GM18508 (cell line): ENCODE measurements around the gene NTN1.

Source experiments
- ATAC-seq: cut with Tn5 transposase; IDR thresholded peaks from one replicate; pipeline ENCODE4 v1.9.1; 2021; ENCODE audit warnings: moderate number of reproducible peaks; ENCODE audit not compliant: insufficient read depth, unreplicated experiment

NTN1 gene

DNA sequence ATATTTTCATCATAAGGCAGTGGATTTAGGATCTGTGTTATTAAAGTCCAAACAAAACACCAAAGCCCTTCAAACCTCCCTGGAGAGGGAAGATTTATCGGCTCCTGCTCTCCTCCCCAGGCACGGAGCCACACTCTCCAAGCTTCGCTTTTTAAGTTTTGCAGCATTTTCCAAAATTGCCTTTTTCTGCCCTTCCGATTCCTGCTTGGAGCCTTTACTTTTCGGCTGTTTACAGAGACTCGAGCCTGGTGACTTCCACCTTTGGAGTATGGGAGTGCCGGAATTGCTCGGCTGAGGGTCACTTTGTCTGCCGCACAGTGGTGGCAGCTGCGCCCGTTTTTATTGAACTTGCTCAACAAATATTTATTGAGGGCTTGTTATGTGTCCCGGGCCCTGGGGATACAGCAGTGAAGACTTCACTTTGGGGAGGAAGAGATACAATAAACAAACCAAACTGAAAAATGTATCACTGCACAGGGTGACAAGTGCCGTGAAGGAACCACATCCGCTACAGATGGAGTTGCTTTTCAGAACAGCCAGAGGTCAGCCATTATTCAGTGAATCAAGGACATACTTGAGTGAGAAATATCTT lies 185.5 kb downstream of the NTN1 start:
- no peak for ATAC-seq

DNA sequence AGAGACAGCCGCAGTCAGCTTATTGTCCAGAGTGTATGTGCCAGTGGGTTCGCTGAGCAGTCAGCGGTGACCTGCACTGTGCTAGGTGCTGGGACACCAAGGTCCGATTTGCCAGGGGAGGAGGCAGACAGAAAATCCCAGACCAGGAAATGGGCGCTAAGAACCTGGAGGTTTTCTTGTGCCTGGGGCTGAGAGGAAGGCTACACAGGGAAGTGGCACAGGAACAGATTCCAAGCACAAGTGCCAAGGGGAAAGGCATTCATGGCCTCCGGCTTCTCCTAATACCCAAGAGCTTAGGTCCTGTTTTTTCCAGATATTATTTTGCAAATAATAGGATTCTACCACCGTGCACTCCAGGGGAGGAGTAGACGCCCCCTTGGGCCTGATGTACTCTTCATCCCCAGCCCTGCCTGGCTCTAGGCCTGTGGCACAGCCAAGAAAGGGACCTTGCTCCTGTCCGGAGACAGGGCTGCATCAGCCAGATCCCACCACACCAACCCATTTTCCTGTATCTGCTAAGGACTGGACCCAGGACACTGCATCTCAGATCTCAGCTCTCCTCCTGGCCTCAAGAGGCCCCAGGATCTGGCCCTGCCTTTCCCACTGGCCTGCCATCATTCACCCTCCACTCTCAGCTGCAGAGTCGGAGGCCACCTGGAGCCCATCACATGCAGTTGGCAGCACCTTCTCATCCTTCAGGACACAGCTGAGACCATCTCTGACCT lies 187.2 kb downstream of the NTN1 start:
- ATAC-seq, result no peak

DNA sequence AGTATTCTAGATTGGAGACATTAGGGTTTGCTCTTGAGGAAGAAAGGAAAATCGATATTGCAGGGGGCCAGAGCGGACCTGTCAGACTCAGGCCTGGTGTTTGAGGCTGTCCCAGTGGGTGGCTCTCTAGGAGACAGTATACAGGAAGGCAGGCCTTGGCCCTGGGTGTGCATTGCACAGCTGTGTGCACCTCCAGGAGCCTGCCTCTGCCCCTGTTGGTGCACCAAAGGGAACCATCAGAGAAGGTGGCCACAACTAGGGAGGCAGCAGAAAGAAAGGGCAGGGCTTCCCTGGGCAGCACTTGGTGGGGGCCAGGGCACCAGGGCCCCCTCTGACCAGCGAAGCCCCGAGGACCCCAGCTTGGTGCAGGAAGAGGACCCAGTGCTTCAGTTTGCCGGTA lies 188.0 kb downstream of the NTN1 start:
- no peak for ATAC-seq

- no peak for ATAC-seq
Measured at GRCh38 chr17:9209781-9210370, 188.6 kb downstream of the NTN1 start.

- no peak for ATAC-seq
Measured at GRCh38 chr17:9211133-9211765, 189.9 kb downstream of the NTN1 start.

GRCh38 chr17:9212376-9213302 lies 191.3 kb downstream of the NTN1 start:
- ATAC-seq, result no peak

DNA sequence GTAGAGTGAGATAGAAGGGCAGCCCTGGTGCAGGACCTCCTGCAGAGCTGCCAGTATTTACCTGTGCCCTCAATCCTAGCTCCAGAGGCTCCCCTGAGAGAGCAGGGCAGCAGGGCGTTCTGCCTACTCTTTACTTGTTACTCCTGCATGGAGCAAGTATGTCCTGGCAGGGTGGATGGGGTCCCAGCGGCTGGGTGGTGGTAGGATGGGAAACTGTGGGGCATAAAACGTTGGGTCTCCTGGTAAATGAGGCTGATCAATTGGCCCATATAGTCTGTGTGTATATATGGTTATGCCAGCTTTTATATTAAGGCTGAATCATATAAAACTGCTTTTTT lies 192.0 kb downstream of the NTN1 start:
- ATAC-seq, result no peak

- no peak for ATAC-seq
Measured at GRCh38 chr17:9215465-9215864, 194.2 kb downstream of the NTN1 start.

- no peak for ATAC-seq
Measured at GRCh38 chr17:9217151-9218056, 196.1 kb downstream of the NTN1 start.

- no peak for ATAC-seq
Measured at GRCh38 chr17:9218064-9218635, 196.8 kb downstream of the NTN1 start.

DNA sequence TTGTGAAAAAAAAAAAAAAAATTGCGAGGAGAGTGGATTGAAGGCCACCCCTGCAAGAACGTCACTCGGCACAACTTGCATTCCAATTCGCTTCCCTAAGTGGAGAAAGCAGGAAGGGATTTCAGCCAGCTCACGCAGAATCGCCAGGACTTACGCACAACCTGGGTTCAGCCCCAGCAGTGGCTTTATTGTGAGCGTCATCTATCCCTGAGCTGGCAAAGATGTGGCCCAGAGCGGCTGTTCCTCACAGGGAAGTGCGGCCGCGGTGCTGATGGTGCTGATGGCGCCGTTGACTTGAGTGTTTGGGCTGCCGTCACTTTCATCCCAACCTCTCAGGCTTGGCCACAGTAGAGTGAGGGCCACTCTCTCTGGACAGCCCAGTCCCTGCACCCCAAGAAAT lies 197.6 kb downstream of the NTN1 start:
- no peak for ATAC-seq

- no peak for ATAC-seq
Measured at GRCh38 chr17:9219631-9220397, 198.5 kb downstream of the NTN1 start.

DNA sequence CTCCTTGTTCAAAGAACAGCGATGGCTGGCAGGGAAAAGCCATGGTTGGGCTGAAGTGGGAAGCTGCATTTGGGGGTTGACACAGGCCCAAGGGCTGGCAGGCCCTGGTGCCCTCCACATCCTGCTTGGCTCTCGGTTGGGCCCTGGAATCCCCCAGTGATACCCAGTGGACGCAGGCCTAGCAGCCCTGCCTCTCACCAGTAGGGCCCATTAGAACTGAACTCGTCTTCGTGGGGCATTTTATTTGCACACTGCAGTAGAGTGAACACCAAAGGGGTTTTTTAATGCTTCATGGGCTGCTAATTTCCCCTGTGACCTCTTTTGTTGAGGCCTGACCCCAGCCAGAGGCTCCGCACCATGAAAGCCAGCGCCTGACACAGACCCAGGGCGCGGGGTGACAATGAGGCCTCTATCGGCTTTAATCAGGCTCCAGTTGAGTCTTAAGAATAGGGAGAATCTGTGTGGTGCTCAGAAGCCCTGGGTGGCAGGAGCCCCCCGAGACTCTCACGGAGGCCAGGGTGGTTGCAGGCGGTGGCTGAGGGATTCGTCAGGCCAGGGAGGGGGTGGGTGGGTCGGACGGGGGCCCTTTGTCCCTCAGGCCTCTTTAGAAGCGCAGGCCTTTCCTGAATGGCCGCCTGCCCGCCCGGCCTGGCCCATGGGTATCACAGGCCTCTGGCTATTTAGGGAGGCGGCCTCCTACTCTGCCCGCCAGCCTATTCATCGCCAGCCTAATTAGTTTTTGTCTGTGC lies 199.3 kb downstream of the NTN1 start:
- ATAC-seq, result no peak

GRCh38 chr17:9221147-9221921 lies 200.0 kb downstream of the NTN1 start:
- ATAC-seq, result no peak

DNA sequence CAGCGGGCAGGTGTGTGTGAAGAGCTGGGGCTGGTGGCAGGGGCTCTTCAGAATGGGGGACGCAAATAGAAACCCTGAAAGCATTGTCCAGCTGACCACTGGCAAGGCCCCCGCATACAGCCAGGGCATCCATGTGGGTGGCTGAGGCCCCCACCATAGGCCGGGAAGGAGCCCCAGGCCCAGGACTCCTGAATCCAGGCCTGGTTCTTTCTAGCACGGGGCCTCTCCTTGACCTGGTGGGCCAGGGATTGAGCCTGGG lies 200.5 kb downstream of the NTN1 start:
- ATAC-seq, result no peak

DNA sequence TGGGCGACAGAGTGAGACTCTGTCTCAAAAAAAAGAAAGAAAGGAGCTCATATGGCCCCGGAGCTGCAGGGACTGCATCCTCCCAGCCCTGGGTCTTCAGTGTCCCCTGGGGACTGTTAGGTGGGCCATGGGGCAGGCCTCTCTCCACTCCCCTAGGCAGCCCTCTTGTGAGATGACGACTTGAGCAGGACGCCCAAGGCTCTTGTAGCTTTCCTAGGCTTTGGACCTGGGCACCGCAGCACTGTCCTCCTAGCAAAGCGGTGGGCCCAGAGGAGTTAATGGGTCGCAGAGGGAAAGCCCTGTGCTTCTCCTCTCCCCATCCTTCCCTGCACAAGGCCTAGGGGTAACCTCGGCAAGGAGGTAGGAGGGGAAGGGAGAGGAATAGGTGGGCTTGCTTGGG lies 202.2 kb downstream of the NTN1 start:
- ATAC-seq, result no peak

- ATAC-seq, result no peak
Measured at GRCh38 chr17:9224485-9224884, 203.2 kb downstream of the NTN1 start.
